Measurements from ENCODE around the gene SPATA6. TPM values are rescaled to one million over a fixed set of nuclear protein-coding genes. Genes with fewer than 3 reads are reported as not detected.

The SPATA6 gene
- total RNA-seq = 12.8 TPM

GRCh38 chr1:48471691-48472576, at the start of gene SPATA6:
Gene SPATA6, minus strand, starts transcription at chr1:48472204. Its CDS starts 196 bp downstream, at chr1:48472008.

Small RNA genes lying within 50 kb of the gene (small RNA-seq; reads per million reads assigned to genes)
- not detected for gene RNU4-61P (ENCODE audit: low replicate concordance)
- gene RNU6-723P (ENCODE audit: low replicate concordance) = not detected

Other genes with a start within 250 kb of the SPATA6 start
- not detected for gene SLC5A9, start 249.5 kb downstream of the SPATA6 start, total RNA-seq